GM21423 (cell line): ENCODE measurements around the gene SPI1.

Source experiments
- ATAC-seq: cut with Tn5 transposase; IDR thresholded peaks from one replicate; pipeline ENCODE4 v1.9.1; 2021; ENCODE audit warnings: mild to moderate bottlenecking, moderate library complexity; ENCODE audit not compliant: unreplicated experiment

SPI1 gene

GRCh38 chr11:47407746-47408590, 29.6 kb upstream of the SPI1 start, which contains the start of gene SLC39A13:
TSS of gene SLC39A13 (plus strand) at chr11:47408590. CDS start at chr11:47410095, 1,505 bp downstream.
- peak; percentile 84 for ATAC-seq

DNA sequence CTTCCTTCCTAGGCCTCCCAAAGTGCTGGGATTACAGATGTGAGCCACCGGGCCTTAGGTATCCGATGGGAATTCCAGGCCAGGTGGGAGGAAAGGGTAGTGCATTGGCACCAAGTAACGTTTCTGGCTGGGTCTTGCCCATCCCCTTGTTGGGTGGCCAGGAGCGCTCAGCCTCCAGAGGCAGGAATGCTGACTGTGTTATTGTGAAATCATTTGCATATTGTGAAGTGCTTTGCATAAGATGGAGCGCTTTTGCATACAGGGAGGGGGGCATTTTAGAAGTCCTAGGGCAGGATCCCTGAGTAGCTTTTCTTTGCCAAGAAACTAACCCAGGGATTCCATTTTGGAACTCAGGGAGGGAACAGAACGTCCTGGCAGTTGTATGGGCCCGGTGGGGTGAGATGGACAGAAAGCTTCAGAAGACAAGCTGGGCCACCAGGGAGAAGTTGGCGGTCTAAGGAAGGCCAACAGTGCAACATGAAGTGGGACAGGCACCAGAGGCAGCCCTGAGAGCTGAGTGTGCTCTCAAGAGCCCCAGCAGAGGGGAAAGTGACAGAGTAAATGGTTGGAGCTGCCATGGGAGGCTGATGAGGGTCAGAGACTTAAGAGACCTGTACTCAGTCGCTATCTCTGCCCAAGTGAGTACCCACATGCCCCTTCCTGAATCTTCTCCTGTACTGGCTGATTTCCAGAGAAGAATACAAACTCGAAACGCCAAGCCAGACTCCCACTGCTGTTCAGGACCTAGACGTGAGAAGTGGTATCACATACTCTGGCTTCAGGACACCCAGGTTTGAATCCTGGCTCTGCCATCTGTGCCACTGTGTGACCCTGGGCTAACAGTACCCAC, 28.8 kb upstream of the SPI1 start:
- ATAC-seq, result no peak

DNA sequence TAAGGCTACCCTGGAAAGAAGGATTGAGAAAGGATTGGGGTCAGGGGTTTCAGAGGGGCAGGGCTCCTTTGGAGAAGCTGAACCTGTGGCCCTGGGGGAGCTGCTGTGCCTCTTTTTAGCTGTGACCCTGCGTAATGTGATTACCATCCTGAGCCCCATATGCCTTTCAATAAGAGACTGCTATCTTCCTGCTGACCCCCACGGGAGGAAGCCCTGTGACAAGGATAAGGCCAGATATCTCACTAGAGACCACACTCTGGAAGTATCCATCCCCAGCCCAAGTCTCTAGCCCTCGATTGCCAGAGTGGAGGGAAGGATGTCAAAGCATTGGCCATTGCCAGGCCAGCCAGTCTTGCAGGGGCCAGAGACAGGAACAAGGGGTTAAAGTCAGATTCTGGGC, 25.2 kb upstream of the SPI1 start:
- no peak for ATAC-seq

DNA sequence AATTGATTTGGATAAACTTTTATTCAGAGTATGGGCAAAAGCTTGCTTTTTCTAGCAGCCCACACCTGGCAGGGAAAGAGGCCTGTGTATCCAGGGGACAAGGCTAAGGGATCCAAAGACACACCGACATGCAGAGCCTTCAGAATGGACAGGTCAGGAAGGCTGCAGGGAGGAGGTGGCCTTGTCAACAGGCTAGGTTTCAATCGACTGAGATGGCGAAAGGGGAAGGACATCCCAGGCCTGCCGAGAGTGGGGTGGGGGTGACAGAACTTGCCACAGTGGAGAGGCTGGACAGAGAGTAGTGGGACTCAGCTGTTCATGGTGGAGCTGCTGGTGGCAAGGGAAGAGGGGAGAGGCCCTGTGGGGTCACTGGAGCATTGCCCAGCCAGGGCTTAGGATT, 24.8 kb upstream of the SPI1 start:
- no peak for ATAC-seq

- peak; percentile 67 for ATAC-seq
Measured at GRCh38 chr11:47400768-47401279, 22.5 kb upstream of the SPI1 start.

- peak; percentile 46 for ATAC-seq
Measured at GRCh38 chr11:47399860-47400767, 21.8 kb upstream of the SPI1 start.

- ATAC-seq, result no peak
Measured at GRCh38 chr11:47398551-47398950, 20.2 kb upstream of the SPI1 start.

- ATAC-seq, result no peak
Measured at GRCh38 chr11:47398011-47398410, 19.7 kb upstream of the SPI1 start.

GRCh38 chr11:47396049-47396320, 17.6 kb upstream of the SPI1 start:
- no peak for ATAC-seq

- ATAC-seq, result no peak
Measured at GRCh38 chr11:47395223-47396048, 17.1 kb upstream of the SPI1 start.

- ATAC-seq, result peak; percentile 60
Measured at GRCh38 chr11:47394322-47395222, 16.2 kb upstream of the SPI1 start.

- ATAC-seq, result no peak
Measured at GRCh38 chr11:47394050-47394321, 15.6 kb upstream of the SPI1 start.

DNA sequence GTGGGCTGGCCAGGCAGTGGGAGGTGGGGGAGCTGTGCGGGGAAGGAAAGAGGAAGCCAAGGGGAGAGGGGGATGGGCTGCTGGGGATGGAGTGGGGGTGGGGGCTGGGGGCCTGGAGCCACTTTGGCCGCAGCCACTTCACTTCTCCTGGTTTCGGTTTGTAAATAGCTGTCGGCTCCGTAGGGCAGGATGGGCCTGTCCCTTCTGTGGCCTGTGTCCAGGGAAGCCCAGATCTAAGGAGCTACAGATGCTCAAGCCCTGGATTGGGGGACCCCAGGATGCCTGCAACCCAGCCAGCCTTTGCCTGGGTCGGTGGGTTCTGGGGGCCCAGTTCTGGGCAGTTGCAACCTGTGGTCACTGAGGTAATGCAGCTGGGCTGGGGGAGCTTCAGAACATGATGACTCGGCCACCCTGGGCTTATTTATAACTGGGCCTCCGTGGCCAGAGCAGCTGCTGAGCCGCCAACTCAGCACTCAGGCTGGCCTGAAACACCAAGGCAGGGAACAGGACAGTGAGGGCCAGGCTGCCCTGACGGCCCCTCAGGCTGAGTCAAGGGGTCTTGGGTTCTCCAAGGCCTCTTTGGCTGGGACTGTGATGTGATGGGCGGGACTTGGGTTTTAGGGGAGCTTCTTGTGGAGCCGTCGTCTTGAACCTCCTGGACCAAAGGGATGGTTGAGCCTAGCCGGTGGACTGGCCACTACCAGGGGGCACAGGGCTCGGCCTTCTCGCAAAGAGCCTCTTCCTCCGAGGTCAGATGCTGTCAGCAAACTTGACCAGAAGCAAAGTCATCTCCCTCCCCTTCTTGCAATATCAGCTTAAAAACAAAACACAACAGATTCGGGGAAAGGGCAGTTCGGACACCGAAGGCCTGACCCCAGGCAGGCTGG, 15.1 kb upstream of the SPI1 start:
- ATAC-seq, result no peak

- ATAC-seq, result no peak
Measured at GRCh38 chr11:47392546-47393162, 14.3 kb upstream of the SPI1 start.

DNA sequence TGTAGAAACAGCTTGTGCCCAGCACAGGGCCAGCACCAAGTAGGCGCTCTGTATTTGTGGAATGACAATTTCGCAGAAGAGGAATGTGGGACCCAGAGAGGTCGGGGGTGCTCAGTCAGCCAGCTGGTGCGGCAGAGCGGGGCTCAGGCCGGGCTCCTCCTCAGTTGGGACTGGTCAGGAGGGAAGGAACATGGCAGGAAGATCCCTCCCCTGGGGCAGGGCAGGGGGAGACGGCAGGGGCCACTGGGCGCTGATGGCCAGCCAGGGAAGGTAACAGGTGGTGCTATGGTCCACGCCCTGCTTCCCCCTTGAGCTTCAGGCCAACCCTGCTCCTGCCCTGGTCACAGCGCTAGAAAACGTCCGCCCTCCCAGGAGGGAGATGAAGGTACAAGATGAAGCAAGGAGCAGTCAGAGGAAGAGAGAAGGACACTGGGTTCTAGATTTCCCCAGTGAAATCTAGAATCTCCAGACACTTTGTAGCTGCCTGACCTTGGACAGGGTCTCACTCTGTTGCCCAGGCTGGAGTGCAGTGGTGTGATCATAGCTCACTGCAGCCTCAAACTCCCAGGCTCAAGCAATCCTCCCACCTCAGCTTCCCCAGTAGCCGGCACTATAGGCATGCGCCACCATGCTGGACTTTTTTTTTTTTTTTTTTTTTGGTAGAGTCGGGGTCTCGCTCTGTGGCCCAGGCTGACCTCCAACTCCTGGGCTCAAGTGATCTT, 13.5 kb upstream of the SPI1 start:
- ATAC-seq, result no peak

- ATAC-seq, result no peak
Measured at GRCh38 chr11:47391077-47391583, 12.8 kb upstream of the SPI1 start.

DNA sequence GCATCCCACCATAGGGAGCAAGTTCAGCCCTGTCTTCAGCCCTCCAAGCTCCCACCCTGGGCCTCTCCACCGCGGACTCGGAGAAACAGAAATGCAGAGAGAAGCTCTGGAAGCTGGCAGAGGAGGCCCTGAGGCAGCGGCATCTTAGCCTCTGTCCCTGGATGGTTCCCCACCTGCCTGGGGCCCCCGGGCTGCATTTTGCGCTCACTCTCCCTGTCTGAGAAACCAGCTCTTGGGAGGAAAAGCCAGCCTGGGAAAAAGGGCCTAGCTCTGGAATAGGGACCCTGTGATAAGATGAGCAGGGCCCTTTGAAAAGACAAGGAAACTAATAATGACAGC, 12.0 kb upstream of the SPI1 start:
- ATAC-seq, result no peak
